Measurements from ENCODE around the gene CARS1. TPM values are rescaled to one million over a fixed set of nuclear protein-coding genes. Genes with fewer than 3 reads are reported as not detected.

The CARS1 gene
- total and polyA plus RNA-seq, 9 donors: 12.5 to 148 (median 17.6) TPM

- H3K36me3 ChIP-seq: no peaks in the 10 kb centered on the region
- intact Hi-C loops (cut with DNase I): no loop called here
- no peak overlapping the region for H3K27ac ChIP-seq
- no peaks in the 10 kb centered on the region for H3K27me3 ChIP-seq
- 30 to 39% (median 31%) methylated on average over 7 of the region's 7 CpGs for WGBS, 3 donors
- peak overlapping the region; percentile 90 for H3K4me3 ChIP-seq
- H3K9me3 ChIP-seq: no peaks in the 10 kb centered on the region
- no peak for DNase-seq
- peaks cover 6% of the 10 kb centered on the region for H3K4me1 ChIP-seq (ENCODE audit: insufficient read depth)
- no peak for TF ChIP-seq CTCF (IDR thresholded peaks at IDR 0.05)
- TF ChIP-seq POLR2A (IDR thresholded peaks at IDR 0.05): no peak
- no peak for TF ChIP-seq EP300 (IDR thresholded peaks at IDR 0.05)
These were observed 64.3 kb downstream of the CARS1 start for GRCh38 chr11:2992997-2993325.

- Histone ChIP-seq H3K27me3 (no peaks in the 10 kb centered on the region), H3K9me3 (no peaks in the 10 kb centered on the region), H3K4me3 (peak within 1 kb of the TSS; percentile 90), H3K36me3 (no peaks in the 10 kb centered on the region), H3K27ac (peak within 1 kb of the TSS; percentile 91 to 92), H3K4me1 (ENCODE audit: insufficient read depth) (peaks cover 9% of the 10 kb centered on the region)
- TF ChIP-seq CTCF (IDR thresholded peaks at IDR 0.05) (no peak), POLR2A (IDR thresholded peaks at IDR 0.05) (peak; percentile 58)
- intact Hi-C loops (cut with DNase I): no loop called here
- 0% methylated on average over 43 to 77 of the region's 77 CpGs for WGBS, 3 donors
- DNase-seq: peak; percentile 95 to 98 (median 96)
These were observed 64.8 kb downstream of the CARS1 start, which contains the start of gene NAP1L4 for GRCh38 chr11:2992234-2992996. Gene NAP1L4 (minus strand): TSS chr11:2992329. CDS start chr11:2979220, 13,109 bp downstream.

- peaks cover 9% of the 10 kb centered on the region for H3K4me1 ChIP-seq (ENCODE audit: insufficient read depth)
- WGBS, 3 donors: 0% methylated on average over 48 to 79 of the region's 79 CpGs
- TF ChIP-seq CTCF (IDR thresholded peaks at IDR 0.05): no peak
- TF ChIP-seq EP300 (IDR thresholded peaks at IDR 0.05): no peak
- no peak for TF ChIP-seq POLR2A (IDR thresholded peaks at IDR 0.05)
- H3K27ac ChIP-seq: peak overlapping the region; percentile 91 to 92
- no peaks in the 10 kb centered on the region for H3K27me3 ChIP-seq
- no peak for DNase-seq
- H3K9me3 ChIP-seq: no peaks in the 10 kb centered on the region
- H3K36me3 ChIP-seq: no peaks in the 10 kb centered on the region
- peak overlapping the region; percentile 90 for H3K4me3 ChIP-seq
- intact Hi-C loops (cut with DNase I): no loop called here
These were observed 65.6 kb downstream of the CARS1 start for GRCh38 chr11:2991452-2992233.

- peak overlapping the region in 1 of 2 donors; percentile 92 for H3K27ac ChIP-seq
- peaks cover 9% of the 10 kb centered on the region for H3K4me1 ChIP-seq (ENCODE audit: insufficient read depth)
- intact Hi-C loops (cut with DNase I): no loop called here
- 8 to 10% (median 8%) methylated on average over 17 of the region's 17 CpGs for WGBS, 3 donors
- no peak for DNase-seq
- H3K36me3 ChIP-seq: no peaks in the 10 kb centered on the region
- H3K27me3 ChIP-seq: no peaks in the 10 kb centered on the region
- H3K4me3 ChIP-seq: peak overlapping the region; percentile 90
- TF ChIP-seq CTCF (IDR thresholded peaks at IDR 0.05) (no peak), EP300 (IDR thresholded peaks at IDR 0.05) (no peak), POLR2A (IDR thresholded peaks at IDR 0.05) (no peak)
- no peaks in the 10 kb centered on the region for H3K9me3 ChIP-seq
These were observed 66.4 kb downstream of the CARS1 start for GRCh38 chr11:2990617-2991451.

Data from ovary (tissue), 9 donors.